Stimulated activated CD8-positive, alpha-beta memory T cell treated with anti-CD3 and anti-CD28 coated beads, Interleukin-15, amount 100 ng/mL, for 4 hours (primary cell): ENCODE results near the gene KCNH2.
A peak's percentile ranks its signal among the peaks of the same experiment; 100 is the strongest.

Source experiments
- DNase-seq, 2 donors: peaks; one replicate each; pipeline ENCODE4 v3.0.0-alpha.2; 2020; ENCODE audit warnings: low read depth in 2 of 2

The KCNH2 gene

GRCh38 chr7:150974468-150975391, 3.4 kb downstream of the KCNH2 start:
- DNase-seq = peak; percentile 64 to 65

- DNase-seq = no peak
These were observed 4.3 kb downstream of the KCNH2 start for GRCh38 chr7:150973571-150974451.

GRCh38 chr7:150972741-150973140, 5.4 kb downstream of the KCNH2 start:
- no peak for DNase-seq

GRCh38 chr7:150972023-150972468, 6.1 kb downstream of the KCNH2 start:
- no peak for DNase-seq

GRCh38 chr7:150971242-150972022, 6.7 kb downstream of the KCNH2 start:
- no peak for DNase-seq

- DNase-seq = no peak
These were observed 7.7 kb downstream of the KCNH2 start for GRCh38 chr7:150970424-150970823.

GRCh38 chr7:150969475-150969874, 8.6 kb downstream of the KCNH2 start:
- DNase-seq = no peak

GRCh38 chr7:150968734-150969372, 9.3 kb downstream of the KCNH2 start:
- DNase-seq = no peak

- DNase-seq = no peak
These were observed 9.9 kb downstream of the KCNH2 start for GRCh38 chr7:150968056-150968733.

GRCh38 chr7:150967349-150967748, 10.8 kb downstream of the KCNH2 start:
- no peak for DNase-seq

- no peak for DNase-seq
These were observed 12.1 kb downstream of the KCNH2 start for GRCh38 chr7:150966002-150966401.

GRCh38 chr7:150965273-150965830, 12.8 kb downstream of the KCNH2 start:
- DNase-seq = no peak

GRCh38 chr7:150964593-150965111, 13.5 kb downstream of the KCNH2 start:
- DNase-seq = no peak

- no peak for DNase-seq
These were observed 14.2 kb downstream of the KCNH2 start for GRCh38 chr7:150963707-150964559.

- no peak for DNase-seq
These were observed 15.3 kb downstream of the KCNH2 start for GRCh38 chr7:150962553-150963399.

- DNase-seq = no peak
These were observed 15.9 kb downstream of the KCNH2 start for GRCh38 chr7:150962290-150962552.

GRCh38 chr7:150961510-150962289, 16.4 kb downstream of the KCNH2 start:
- no peak for DNase-seq
